NCI-H1417 (cell line): ENCODE measurements around the gene PDHB.
"Not testable (repeated sequence)": the region's sequence is repeated elsewhere in the genome, so short reads cannot be mapped to it uniquely, and the experiment has no call there.

ENCODE experiments used
- DNase-seq, 3 experiments: peaks; one replicate each; lab custom pipeline; 2025; lab: John Stamatoyannopoulos, UW

The PDHB gene

DNA sequence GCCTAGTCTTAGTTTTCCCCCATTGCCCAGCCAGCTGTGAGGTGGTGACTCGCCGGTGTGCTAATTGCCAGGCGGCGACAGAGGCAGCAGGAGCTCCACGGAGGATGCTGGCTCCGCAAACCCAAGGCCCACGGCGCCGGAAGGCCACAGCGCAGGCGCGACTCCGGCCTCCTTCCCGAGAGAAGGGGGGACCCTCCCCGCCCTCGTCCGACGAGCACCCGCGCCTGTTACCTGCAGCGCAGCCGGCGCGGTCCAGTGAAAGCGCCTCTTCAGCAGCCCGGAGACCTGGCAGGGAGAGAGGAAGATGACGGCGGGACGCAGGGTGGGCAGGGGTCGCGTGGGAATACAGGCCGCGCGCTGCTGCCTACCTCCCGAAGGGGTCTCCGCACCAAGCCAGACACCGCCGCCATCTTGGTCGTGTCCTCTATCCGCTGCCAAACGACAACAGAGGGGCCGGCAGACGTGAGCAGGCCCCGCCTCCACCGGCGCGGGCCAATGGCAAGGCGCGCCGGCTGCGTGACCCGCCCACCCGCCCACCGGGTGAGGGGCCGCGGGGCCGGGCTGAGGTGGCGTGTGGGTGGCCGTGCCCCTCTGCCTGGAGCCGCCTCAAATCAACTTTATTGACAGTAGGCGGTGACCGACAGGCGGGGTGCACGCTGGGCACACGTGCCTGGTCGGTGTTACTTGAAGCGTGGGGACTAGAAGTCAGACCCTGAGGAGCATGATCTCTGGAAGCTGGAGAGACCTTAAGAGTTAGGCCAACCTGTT is at the start of gene PDHB:
PDHB (minus strand) TSS at position 433 of the 768 bp plus-strand sequence; CDS start at position 410, 23 bp downstream.
- DNase-seq = peak; percentile 82 to 95 (median 92)

DNA sequence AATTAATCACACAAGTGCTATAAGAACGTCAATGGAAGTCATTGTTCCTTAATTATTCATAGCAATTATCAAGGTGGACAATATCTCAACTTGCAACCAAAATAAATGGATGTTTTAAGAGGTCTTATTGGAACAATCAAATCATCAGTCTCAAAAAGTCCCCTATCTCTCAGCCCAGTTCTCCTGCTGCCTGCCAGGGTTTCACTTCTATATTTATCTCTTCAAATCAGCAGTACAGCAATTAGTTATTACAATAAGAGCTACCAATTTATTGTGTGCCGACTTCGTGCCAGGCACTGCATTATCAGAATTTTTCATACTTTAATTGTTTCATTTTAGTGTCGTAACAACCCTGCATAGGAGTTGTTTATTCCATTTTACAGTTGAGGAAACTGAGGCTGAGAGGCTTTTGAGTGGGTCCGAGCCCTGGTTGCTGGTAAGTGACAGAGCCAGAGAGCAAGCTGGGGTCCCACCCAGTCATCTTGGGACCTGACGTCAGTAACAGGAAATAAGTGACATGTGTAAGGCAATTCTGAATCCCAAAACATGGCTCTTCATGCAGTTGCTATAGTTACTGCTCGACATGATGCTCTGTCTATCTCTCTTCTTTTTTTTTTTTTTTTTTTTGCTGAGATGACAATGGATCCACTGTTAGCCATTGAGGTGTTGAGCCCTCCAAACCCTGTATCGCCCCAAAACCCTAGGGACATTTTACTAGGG is 49.4 kb upstream of the PDHB start:
- DNase-seq = peak in 1 of 3 experiments; percentile 45

DNA sequence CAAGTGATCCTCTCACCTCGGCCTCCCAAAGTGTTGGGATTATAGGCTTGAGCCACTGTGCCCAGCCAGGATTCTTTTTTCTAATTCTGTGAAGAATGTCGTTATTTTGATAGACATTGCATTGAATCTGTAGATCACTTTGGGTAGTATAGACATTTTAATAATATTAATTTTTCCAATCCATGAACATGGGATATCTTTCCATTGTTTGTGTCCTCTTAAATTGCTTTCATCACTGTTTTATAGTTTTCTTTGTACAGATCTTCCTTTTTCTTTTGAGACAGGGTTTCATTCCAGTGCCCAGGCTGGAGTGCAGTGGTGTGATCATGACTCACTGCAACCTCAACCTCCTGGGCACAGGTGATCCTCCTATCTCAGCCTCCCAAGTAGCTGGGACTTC is 46.7 kb upstream of the PDHB start:
- no peak for DNase-seq

DNA sequence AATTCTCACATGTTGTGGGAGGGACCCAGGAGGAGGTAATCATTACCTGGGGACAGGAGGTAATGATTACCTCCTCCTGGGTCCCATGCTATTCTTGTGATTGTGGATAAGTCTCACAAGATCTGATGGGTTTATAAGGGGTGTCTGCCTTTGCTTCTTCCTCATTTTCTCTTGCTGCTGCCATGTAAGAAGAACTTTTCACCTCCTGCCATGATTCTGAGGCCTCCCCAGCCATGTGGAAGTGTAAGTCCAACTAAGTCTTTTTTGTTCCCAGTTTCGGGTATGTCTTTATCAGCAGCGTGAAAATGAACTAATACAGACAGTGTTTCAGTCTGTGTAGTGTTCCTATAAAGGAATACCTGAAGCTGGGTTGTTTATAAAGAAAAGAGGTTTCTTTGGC is 45.1 kb upstream of the PDHB start:
- DNase-seq = no peak

DNA sequence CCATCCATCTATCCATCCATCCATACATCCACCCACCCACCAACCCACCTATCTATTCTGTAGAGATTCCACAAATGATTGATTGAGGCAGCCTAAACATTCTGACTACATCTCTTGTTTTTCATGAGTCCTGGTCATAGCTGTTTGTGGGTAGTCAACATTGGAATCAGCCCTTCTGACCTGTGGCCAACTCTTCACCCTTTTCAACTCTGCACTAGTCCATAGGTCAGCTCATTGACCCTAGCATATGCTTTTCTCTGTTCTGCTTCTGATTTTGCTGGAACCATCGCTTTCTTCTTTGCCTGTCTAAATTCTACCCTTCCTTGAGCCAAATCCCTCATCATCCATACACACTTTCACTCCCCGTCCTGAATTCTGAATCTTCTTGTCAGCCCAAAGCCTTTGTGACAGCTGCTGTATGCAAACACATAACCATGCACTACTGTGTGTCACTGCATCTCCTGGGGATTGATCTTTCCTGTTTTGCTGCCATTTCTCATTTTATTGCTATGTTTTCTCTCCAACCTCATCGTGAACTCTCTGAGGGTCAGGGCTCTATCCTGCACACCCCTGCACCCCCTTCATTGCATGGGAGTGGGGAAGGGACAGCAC is 41.4 kb upstream of the PDHB start:
- DNase-seq = no peak

DNA sequence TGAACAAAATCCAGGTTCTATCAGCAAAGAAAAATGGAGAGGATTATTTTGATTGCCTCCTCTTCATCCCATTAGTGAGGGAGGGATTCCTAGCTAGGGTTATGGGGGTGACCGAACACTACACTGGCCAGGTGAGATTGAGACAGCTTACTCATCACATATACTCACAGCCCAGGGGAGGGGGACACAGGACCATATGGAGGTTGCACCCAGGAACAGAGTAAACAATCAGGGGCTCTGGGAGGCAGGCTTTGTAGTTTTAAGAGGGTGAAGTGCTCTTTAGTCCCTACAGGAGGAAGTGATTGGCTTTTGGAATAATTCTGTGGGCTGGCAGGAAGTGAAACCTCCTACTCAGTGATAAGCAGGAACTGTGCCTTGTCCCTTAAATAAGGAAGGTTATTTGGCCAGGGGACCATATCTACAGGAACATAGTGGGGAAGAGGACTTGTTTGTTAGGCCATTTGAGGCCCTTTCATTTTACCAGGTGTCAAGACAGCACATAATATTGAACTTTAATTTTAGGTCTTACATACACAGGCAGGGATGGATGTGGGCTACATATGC is 40.8 kb upstream of the PDHB start:
- DNase-seq = peak in 1 of 3 experiments; percentile 7

DNA sequence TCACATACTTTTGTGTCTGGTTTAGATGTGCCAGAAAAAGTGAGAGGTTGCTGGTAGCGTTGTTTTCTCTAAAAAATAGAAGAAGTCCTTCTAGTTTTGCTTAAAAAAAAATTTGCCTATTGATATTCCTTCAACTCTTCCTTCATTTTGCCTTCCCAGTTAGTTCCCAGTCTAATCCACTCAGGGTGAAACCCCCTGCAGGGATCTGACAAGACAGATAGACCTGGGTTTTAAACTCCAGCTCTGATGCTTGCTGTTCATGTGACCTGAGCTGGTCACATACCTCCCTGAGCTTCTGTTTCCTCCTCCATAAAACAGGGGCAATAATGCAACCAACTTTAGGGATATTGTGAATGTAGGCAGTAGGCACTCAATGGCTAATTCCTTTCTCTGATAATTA is 39.6 kb upstream of the PDHB start:
- DNase-seq = no peak

DNA sequence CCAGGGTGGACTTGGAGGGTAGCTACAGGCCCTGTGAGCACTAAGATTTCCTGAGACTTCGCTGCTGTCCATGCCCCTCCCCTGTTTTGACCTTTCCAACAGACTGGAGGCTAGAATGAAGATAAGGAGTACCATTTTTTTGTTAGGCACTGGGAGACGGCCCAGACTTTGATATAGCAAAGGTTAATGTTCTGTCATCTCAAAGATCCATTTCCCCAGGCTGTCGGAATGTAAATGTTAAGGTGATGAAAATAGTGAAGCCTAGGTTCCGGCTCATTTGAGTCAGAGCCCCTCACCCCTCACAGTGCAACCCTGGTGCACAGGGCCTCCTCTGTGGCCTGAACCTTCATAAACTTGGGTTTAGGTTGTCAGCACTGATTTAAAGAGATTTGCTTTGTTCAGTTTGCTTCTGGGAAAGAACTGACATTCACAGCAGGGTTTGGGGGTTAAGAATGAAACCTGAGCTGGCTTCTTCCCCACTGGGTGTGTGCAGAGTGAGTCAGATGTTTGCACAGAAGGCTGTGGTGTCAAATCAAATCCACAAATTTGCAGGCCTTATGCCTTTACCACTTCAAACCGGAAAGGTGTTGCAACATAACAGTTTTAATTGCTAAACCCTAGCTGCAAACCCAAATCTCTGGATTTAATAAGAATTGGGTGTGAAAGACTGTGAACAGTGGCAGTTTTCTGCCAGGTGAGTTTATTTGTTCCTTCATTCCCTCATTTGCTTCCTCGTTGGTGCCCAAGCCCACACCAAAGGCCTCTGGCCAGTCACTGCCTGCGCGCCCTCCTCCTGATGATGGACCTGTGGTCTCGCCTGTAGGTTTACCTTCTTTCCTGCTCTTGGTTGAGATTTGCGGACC is 37.6 kb upstream of the PDHB start:
- DNase-seq = peak; percentile 65 to 95 (median 80)

DNA sequence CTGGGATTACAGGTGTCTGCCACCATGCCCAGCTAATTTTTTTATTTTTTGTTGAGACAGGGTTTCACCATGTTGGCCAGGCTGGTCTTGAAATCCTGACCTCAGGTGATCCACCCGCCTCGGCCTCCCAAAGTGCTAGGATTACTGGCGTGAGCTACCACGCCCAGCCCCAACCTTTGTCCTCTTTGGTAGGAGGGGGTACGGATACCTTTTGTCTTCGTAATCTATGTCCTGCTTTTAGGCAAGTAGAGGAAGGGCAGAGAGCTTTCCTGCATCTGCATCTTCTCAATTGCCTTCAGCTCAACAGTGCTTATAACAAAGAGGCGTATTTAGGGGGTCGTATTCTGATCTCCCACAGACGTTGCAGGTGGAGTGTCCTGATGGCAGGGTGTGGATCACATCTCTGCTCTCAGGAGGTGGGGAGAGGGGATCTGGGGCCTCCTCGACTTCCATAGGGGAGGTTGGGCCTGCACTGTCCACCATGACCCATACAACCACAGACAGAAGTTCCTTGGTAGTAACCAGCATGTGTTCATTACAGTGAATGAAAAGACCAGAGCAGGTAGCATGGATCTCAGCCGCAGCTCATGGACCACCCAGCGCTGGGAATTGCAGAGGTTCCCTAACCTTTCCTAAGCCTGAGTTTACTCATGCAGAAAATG is 36.9 kb upstream of the PDHB start:
- no peak for DNase-seq

DNA sequence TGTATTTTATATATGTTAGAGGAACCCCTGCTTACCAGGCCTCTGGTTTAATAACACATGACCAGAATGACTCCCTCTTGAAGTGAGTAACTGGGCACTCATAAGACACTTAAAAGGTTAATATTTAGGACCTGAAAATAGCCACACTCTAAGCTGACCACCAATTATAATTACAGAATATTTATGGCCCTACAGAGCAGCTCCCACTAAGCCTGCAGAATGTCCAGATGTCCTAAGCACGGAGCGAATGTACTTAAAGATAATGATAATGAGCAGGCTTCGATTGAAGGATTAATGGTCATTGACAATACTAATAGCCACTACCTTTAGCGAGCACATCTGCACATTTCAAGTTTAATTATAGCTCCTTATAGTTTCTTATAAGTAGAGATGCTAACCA is 35.5 kb upstream of the PDHB start:
- peak in 2 of 3 experiments; percentile 10 to 76 for DNase-seq

DNA sequence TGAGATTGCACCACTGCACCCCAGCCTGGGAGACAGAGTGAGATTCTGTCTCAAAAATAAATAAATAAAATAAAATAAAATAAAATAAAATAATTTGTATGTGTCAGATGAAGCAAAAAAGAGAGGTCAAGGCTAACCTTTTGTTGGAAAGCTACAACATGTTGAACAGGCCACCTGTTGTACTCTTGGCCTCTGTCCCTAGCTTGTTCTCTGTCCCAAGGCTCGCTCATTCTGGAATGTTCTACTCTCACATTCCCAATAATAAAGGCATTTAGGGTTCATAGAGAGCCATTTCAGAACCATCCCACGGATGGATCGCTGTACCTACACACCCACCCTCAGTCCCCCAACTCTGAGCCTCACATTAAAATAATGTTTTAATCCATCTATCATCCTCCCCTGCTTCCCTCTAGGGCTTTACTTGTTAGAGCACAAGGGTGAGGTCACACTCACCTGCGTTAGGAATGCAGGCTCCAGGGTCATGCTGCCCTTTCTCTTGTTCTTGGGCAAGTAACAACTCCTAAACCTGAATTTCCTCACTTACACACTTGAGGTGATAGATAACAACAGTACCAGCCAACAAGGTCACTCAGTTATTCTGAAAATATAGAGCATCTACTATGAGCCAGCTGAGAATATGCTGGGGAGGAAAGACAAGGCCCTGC is 33.4 kb upstream of the PDHB start:
- no peak for DNase-seq

DNA sequence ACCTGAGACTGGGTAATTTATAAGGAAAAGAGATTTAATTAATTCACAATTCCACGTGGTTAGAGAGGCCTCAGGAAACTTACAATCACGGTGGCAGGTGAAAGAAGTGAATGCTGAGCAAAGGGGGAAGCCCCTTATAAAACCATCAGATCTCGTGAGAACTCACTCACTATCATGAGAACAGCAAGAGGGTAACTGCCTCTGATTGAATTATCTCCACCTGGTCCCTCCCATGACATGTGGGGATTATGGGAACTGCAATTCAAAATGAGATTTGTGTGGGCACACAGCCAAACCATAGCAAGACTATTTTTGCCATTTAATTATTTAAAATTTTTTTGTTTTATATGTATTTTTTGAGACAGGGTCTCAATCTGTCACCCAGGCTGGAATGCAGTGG is 31.2 kb upstream of the PDHB start:
- no peak for DNase-seq

DNA sequence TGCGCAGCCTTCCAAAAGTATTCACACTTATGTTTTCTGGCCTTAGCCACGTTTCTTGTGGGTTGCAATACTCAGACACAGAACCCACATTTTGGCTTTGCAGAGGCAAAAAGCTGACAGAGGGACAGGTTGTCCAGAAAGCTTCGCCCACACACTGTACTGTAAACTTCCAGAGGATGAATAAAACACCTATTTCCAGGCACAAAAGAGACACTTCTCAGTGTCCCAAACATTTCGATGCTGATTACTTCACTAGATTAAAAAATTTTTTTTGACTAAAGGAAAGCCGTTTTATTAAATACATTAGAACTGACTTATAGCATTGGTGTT is 30.3 kb upstream of the PDHB start:
- no peak for DNase-seq

DNA sequence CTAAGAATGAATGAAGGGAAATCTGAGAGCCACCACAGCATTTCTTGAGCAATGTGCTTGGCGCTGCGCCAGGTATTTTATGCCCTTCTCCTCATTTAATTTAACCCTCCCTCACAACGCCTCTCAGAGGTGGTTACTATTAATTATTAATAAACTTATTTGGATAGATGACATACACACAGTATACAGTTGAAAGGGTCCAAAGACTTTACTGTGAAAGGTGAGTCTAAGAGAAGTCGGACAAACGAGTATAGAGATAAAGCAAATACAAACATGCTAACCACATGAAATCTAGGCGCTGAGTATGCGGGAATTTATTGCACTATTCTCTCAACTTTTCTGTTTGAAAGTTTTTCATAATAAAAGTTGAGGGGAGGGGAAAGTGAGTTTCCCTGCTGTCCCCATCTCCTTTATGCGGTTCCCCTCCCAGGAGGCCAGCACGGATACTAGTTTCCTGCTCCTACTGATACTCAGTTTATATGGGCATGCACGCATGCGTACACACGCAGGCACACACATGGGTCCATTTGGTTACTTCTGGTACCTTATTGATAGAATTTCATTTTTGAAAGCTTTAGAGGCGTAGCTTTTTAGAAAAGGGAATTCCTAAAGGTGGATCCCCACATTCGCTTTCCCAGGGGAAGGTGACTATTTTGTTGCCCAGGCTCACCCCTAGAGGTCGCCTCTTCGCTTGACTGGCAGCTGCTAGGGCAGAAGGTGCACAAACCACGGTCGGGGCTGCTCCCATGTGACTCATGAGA is 29.7 kb upstream of the PDHB start:
- peak; percentile 30 to 63 (median 38) for DNase-seq

DNA sequence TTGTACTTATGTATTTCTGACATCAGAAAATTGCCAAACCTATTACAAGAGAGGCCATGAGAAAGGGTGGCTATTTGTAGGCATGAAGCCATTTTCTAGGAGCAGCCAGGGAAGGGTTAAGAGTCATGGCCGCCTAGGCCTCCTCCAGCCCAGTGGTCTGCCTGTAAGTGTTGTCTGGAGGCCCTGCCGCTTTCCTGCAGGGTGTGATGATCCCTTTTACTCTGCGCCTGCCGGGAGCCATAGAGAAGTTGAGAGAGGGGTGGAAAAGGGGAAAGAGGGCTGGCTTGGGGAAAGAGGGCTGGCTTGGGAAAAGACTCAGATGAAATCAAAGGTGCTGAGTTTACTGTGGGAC is 29.2 kb upstream of the PDHB start:
- DNase-seq = no peak

DNA sequence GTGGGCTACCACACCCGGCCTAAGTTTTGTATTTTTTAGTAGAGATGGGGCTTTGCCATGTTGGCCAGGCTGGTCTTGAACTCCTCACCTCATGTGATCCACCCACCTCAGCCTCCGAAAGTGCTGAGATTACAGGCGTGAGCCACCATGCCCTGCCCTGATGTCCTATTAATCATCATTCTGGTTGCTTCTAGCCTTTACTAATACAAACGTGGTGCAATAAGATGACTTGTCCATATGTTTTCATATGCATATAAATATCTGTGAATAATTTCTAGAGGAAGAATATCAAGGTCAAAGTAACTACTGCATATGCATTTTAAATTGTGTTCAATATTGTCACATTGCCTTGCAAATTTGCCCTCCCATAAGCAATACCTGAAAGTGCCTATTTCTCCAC is 25.5 kb upstream of the PDHB start:
- no peak for DNase-seq

DNA sequence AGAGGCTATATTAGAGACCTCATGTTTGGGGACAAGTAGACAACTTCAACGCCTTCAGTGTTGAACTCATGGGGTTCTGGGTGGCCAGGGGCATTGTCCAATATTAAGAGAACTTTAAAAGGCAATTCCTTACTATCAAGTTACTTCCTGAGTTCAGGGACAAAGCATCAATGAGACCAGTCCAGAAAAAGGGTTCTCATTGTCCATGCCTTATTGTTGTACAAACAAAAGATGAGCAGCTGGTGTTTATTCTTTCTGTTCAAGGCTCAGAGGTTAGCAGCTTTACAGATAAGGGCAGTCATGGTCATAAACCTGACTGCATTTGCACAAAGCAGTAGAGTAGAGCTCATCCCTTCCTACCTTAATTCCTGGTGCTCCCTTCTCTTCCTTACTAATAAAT is 18.5 kb upstream of the PDHB start:
- DNase-seq = peak in 2 of 3 experiments; percentile 14 to 46

DNA sequence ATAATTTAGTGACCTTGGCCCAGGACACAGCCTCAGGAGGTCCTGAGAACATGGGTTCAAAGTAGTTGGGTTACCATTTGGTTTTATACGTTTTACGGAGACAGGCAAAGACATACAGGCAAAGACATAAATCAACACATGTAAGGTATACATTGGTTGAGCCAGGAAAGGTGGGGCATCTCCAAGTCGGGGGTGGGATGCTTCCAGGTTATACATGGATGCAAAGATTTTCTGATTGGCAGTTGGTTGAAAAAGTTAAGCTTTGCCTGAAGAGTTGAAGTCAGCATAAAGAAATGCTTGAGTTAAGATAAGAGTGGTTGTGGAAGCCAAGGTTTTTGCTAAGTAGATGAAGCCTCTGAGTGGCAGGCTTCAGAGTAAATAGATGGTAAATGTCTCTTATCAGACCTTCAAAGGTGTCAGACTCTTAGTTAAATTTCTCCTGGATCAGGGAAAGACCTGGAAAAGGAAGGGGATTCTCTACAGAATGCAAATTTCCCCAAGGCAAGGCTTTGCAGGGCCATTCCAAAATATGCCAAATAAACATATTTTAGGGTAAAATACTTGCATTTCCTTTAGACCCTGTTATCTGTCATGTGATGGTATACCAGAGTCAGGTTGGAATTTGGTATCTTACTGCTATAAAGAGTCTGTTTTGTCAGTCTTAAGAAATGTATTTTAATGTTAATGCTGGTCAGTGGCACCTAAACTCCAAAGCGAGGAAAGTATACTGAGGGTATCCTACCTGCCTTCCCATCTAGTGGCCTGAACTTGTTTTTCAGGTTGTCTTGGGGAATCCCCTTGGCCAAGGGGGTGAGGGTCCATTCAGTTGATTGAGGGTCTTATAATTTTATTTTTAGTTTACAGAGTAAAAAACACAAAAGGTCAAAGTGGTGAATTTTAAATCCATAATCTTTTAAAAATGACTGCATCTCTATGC is 8.2 kb upstream of the PDHB start:
- no peak for DNase-seq

DNA sequence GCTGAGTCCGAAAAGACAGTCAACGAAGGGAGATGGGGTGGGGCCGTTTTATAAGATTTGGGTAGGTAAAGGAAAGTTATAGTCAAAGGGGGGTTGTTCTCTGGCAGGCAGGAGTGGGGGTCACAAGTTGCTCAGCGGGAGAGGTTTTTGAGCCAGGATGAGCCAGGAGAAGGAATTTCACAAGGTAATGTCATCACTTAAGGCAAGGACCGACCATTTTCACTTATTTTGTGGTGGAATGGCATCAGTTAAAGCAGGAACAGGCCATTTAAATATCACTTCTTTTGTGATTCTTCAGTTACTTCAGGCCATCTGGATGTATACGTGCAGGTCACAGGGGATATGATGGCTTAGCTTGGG is 7.3 kb upstream of the PDHB start:
- DNase-seq = not testable (repeated sequence)
